Stimulated activated CD4-positive, alpha-beta T cell treated with anti-CD3 and anti-CD28 coated beads, Interleukin-12 subunit alpha, Interleukin-12 subunit beta, amount 100 ng/mL, for 48 hours (primary cell): ENCODE measurements around the gene NTN3.
A peak's percentile ranks its signal among the peaks of the same experiment; 100 is the strongest.

ENCODE experiments used
- DNase-seq, 3 donors: peaks; one replicate each; pipeline ENCODE4 v3.0.0-alpha.2; 2020; ENCODE audit warnings: low read depth in 2 of 3, low spot score in 1 of 3

NTN3 gene

DNA sequence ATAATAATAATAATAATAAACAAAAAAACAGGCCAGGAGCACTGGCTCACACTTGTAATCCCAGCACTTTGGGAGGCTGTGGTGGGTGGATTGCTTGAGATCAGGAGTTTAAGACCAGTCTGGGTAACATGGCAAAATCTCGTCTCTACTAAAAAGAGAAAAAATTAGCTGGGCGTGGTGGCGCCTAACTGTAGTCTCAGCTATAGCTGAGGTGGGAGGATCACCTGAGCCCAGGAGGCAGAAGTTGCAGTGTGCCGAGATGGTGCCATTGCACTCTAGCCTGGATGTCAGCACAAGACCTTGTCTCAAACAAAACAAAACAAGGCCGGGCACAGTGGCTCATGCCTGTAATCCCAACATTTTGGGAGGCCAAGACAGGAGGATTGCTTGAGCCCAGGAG lies 23.9 kb downstream of the NTN3 start:
- no peak for DNase-seq

GRCh38 chr16:2496223-2497115 lies 25.4 kb downstream of the NTN3 start:
- DNase-seq: no peak

- DNase-seq: no peak
Measured at GRCh38 chr16:2497116-2497630, 26.1 kb downstream of the NTN3 start.

DNA sequence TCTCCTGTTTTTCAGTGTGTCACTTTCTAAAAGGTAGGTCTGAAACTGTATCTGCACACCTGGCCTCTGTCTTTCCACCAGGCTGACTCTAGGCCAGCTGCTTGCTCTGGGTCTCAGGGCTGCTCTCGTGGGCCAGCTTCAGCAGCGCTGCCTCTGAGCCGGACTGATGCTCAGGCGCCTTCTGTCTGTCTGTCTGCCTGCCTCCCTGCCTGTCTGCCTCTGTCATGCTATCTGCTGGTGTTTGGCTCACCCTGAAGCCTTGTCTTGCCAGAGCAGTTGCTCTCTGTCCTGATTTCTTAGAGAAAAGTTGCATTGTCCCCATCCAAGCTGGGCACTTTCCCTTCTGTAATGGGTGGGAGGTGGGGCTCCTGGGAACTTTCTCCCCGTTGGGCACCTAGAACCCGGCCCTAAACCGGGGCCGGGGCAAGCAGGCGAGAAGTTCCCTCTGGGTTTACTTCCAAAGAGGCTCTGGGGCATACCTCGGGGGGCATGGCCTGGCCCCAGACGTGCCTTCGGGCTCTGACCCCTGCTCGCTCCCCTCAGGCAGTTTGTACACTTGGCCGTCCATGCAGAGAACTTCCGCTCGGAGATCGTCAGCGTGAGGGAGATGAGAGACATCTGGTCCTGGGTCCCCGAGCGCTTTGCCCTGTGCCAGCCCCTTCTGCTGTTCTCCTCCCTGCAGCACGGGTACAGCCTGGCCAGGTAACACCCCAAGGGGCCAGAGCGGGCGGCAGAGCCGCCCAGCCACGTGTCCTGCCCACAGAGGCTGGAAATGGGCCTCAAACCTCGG lies 26.8 kb downstream of the NTN3 start:
- no peak for DNase-seq

- DNase-seq: no peak
Measured at GRCh38 chr16:2498531-2499253, 27.6 kb downstream of the NTN3 start.

- DNase-seq: no peak
Measured at GRCh38 chr16:2499454-2499853, 28.4 kb downstream of the NTN3 start.

- DNase-seq: no peak
Measured at GRCh38 chr16:2499890-2500429, 28.9 kb downstream of the NTN3 start.

DNA sequence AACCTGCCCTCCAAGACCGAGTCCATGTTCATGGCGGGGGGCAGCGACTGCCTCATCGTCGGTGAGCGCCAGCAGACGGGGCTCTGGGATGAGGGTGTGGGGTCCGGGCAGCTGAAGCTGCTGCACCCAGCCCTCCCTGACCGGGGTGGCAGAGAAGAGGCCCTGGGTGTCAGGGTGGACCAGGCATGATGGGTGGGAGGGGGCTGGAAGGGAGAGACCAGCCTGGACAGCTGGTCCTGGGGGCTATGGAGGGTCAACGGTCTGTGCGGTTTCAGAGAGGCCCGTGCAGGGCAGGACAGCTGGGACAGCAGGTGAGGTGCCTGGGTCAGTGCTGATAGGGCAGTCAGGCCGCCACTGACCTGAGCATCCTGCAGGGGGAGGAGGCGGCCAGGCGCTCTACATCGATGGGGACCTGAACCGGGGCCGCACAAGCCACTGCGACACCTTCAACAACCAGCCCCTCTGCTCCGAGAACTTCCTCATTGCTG lies 29.4 kb downstream of the NTN3 start:
- DNase-seq: no peak

- peak; percentile 63 to 84 (median 72) for DNase-seq
Measured at GRCh38 chr16:2500918-2501750, 30.0 kb downstream of the NTN3 start.

GRCh38 chr16:2501946-2502895 lies 31.1 kb downstream of the NTN3 start:
- no peak for DNase-seq

GRCh38 chr16:2505695-2506094 lies 34.6 kb downstream of the NTN3 start:
- DNase-seq: no peak

DNA sequence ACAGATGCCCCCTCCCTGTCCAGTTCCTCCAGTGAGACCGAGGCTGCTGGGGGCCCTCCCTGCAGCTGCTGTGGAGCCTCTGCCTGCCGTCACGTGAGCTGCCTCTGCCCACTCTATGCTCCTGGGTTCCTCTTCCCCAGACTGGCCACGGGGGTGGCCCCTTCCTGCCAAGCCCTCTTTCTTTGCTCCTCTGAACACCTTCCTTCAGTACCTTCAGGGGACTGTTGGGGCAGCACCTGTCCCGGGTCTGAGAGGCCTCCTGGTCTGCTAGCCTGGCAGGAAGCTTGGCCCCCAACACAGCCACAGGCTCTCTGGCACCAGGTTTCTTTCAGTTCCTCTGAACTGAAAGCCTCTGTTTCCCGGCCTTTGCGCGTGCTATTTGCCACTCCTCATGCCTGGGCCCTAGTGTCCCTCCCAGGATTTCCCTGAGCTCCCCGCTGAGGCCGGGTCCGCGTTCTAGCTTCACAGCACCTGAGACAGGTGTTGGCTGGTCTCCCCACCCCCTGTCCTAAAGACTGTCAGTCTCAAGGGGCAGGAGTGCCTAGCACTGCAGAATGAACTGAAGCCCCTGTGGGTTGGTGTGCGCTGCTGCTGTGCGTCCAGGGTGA lies 36.1 kb downstream of the NTN3 start:
- DNase-seq: no peak

DNA sequence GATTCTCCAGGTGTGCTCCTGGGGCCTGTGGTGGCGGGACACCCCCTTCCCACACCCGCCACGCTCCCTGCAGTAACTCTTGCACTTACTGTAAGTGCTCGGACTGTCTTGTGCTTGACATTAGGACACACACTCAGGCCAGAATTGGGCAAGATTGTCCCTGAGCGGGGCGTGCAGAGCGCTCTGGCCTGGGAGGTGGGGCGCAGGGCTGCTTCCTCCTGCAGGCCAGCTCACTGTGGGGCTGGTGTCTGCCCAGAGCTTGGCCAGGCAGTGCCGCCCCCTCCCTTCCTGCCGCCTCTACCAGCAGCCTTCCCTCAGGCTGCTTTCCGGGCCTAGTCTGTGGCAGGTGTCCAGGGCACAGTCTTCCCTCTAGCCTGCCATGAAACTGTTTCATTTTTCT lies 36.6 kb downstream of the NTN3 start:
- no peak for DNase-seq

DNA sequence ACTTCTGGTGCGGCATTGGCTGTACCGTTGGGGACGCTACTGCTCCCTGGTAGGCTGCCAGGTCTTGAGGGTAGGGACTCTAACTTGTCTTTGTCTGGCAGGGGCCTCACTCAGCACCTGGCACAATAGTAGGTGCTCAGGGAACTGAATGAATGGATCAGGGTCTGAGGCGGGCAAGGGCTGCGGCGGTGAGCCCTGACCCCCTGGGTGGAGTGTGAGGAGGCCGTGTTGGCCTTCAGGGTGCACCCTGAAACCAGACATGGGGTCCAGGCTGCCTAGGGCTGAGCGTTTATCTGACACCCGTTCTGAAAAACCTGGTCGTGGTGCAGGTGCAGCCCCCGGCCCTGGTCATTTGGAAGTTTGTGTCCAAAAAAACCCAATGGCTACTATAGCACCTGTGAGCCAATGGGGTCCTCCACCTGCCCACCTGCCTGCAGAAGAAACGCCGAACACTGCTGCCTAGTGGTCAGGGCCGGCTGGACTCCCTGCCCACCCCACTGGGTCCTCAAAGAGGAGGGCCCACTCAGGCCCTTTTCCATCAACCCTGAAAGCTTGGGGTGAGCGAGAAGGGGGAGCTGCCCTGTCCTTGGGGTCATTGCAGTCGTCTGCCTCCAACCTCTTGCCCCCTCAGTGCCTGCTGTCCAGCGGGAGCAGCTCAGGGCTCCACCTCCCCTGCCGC lies 37.8 kb downstream of the NTN3 start:
- no peak for DNase-seq

DNA sequence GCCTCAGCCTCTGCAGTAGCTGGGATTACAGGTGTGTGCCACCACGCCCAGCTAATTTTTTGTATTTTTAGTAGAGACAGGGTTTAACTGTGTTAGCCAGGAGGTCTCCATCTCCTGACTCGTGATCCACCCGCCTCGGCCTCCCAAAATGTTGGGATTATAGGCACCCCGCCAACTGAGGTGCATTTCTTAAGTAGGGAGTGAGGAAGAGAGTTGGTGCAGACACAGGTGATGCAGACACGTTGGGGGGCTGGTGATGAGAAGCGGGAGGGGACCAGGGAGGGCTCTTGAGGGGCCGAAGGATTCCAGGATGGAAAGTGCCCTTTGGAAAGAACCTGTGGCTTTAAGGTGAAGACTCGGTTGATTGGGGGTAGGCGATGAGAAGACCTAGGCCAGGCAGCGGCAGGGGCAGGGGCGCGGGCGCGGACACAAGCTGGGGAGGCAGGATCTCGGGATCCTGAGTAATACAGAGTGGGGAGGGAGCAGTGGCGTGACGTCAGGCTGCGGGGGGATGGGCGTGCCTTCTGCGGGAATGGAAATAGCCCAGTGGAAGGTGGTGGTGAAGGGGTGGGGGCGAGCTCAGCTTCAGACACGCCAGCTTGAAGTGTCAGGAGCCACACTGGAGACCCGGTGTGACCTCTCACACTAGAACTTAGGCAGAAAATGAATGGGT lies 40.2 kb downstream of the NTN3 start:
- no peak for DNase-seq

GRCh38 chr16:2511996-2512734 lies 41.1 kb downstream of the NTN3 start:
- no peak for DNase-seq
